ENCODE data around the gene ZFHX3. TPM values are rescaled to one million over a fixed set of nuclear protein-coding genes. Genes with fewer than 3 reads are reported as not detected.

The ZFHX3 gene
- total and polyA plus RNA-seq, 8 donors = 2.5 to 17.6 (median 9.9) TPM

DNA sequence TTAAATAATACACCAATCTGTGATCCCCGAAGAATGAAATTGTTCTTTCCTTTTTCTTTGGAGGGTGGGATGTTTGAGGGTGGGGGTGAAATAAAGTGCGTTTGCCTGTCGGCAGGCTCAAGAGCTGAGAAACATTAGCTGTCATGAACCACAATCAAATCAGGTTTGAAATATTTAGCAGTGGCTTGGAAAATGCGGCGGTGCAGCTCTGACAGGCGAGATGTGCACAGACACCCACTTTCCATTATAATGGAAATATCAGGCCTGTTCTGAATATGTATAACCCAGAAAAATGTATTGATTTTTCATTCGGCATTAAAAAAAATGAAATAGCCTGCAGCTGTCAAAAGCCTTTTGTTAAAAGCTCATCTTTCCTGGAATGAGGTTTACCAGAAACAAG is 212.8 kb downstream of the ZFHX3 start:
- Histone ChIP-seq H3K27me3 (no peaks in the 10 kb centered on the region), H3K4me1 (peaks cover 0 to 5% (median 0%) of the 10 kb centered on the region in 3 donors), H3K27ac (no peak overlapping the region), H3K9me3 (no peaks in the 10 kb centered on the region), H3K4me3 (no peak overlapping the region), H3K36me3 (no peaks in the 10 kb centered on the region)
- TF ChIP-seq, protein P1, sequence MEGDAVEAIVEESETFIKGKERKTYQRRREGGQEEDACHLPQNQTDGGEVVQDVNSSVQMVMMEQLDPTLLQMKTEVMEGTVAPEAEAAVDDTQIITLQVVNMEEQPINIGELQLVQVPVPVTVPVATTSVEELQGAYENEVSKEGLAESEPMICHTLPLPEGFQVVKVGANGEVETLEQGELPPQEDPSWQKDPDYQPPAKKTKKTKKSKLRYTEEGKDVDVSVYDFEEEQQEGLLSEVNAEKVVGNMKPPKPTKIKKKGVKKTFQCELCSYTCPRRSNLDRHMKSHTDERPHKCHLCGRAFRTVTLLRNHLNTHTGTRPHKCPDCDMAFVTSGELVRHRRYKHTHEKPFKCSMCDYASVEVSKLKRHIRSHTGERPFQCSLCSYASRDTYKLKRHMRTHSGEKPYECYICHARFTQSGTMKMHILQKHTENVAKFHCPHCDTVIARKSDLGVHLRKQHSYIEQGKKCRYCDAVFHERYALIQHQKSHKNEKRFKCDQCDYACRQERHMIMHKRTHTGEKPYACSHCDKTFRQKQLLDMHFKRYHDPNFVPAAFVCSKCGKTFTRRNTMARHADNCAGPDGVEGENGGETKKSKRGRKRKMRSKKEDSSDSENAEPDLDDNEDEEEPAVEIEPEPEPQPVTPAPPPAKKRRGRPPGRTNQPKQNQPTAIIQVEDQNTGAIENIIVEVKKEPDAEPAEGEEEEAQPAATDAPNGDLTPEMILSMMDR (IDR thresholded peaks at IDR 0.05) = no peak
- ATAC-seq (no peak), DNase-seq (no peak), FAIRE-seq (no peak)
- WGBS, 2 donors = 84 to 86% methylated on average over 7 of the region's 7 CpGs
- intact Hi-C loops (cut with DNase I) = loop anchor here in 2 of 3 donors (10.0 kb wide), 2 partner anchors 210 to 360 kb away; partner anchors contain the start of gene ZFHX3 (in 1 of the 2)

DNA sequence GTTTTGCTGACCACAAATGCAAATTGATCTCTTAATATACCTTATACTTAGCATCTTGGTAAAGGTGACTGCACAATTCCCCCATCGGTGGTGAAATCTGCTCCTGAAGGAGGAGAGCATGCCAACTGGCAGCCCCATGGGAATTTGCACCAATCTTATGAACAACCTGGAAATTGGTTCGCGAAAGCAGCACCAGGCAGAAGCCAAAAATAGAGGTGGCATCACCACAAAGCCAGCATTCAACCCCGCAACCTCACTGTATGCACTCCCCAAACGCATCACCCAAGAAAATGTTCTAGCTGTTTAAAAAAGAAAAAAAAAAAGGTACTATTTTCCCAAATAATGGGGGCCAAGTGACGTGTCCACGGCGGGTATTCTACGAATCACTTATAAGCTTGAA is 213.4 kb downstream of the ZFHX3 start:
- Histone ChIP-seq H3K27ac (no peak overlapping the region), H3K4me3 (no peak overlapping the region), H3K27me3 (no peaks in the 10 kb centered on the region), H3K36me3 (no peaks in the 10 kb centered on the region), H3K9me3 (no peaks in the 10 kb centered on the region), H3K4me1 (peaks cover 0 to 5% (median 0%) of the 10 kb centered on the region in 3 donors)
- WGBS, 2 donors = 91 to 96% methylated on average over 9 of the region's 9 CpGs
- TF ChIP-seq, protein P1 (IDR thresholded peaks at IDR 0.05) = no peak
- intact Hi-C loops (cut with DNase I) = loop anchor here in 2 of 3 donors (10.0 kb wide), 2 partner anchors 210 to 360 kb away; partner anchors contain the start of gene ZFHX3 (in 1 of the 2)
- ATAC-seq (no peak), FAIRE-seq (no peak), DNase-seq (no peak)

DNA sequence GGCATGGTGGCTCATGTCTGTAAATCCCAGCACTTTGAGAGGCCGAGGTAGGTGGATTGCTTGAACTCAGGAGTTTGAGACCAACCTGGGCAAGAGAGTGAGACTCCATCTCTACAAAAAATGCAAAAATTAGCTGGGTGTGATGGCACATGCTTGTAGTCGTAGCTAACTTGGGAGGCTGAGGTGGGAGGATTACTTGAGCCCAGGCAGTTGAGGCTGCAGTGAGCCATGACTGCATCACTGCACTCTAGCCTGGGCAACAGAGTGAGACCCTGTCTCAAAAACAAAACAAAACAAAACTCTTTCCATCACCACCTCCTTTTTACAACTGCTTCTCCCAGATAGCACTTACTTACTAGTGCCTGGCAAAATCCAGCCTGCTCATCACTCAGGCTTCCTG is 214.0 kb downstream of the ZFHX3 start:
- H3K9me3 ChIP-seq = no peaks in the 10 kb centered on the region
- FAIRE-seq (no peak), ATAC-seq (no peak), DNase-seq (no peak)
- no peaks in the 10 kb centered on the region for H3K36me3 ChIP-seq
- peaks cover 0 to 5% (median 0%) of the 10 kb centered on the region in 3 donors for H3K4me1 ChIP-seq
- H3K27me3 ChIP-seq = no peaks in the 10 kb centered on the region
- TF ChIP-seq, protein P1 (IDR thresholded peaks at IDR 0.05) = no peak
- WGBS, 2 donors = 92 to 97% methylated on average over 2 of the region's 2 CpGs
- intact Hi-C loops (cut with DNase I) = loop anchor here in 2 of 3 donors (10.0 kb wide), 2 partner anchors 211 to 361 kb away; partner anchors contain the start of gene ZFHX3 (in 1 of the 2)
- H3K4me3 ChIP-seq = no peak overlapping the region
- H3K27ac ChIP-seq = no peak overlapping the region

DNA sequence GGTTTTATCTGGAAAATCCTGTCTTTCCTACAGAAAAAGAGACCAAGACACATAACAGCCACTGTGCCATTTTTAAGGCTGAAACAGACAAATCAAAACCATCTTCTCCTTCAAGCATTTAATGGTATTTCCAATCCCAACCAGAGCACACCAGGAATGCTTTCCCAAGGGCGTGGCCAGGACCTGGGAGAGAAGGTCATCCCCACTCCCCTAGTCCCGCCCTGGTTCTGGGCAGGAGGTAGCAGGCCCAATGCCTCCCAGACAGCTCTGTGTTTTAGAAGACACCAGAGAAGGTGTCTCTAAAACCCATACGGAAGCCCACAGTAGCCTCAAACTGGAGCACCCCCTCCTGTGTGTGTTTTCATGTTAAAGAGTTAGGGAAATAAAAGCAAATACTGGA is 214.4 kb downstream of the ZFHX3 start:
- WGBS, 2 donors = 91 to 93% methylated on average over 3 of the region's 3 CpGs
- Histone ChIP-seq H3K4me3 (no peak overlapping the region), H3K4me1 (peaks cover 0 to 6% (median 0%) of the 10 kb centered on the region in 3 donors), H3K27ac (no peak overlapping the region), H3K36me3 (no peaks in the 10 kb centered on the region), H3K9me3 (no peaks in the 10 kb centered on the region), H3K27me3 (no peaks in the 10 kb centered on the region)
- no peak for ATAC-seq
- no peak for FAIRE-seq
- DNase-seq = no peak
- intact Hi-C loops (cut with DNase I) = loop anchor here in 2 of 3 donors (10.0 kb wide), 2 partner anchors 211 to 361 kb away; partner anchors contain the start of gene ZFHX3 (in 1 of the 2)
- TF ChIP-seq, protein P1 (IDR thresholded peaks at IDR 0.05) = no peak

DNA sequence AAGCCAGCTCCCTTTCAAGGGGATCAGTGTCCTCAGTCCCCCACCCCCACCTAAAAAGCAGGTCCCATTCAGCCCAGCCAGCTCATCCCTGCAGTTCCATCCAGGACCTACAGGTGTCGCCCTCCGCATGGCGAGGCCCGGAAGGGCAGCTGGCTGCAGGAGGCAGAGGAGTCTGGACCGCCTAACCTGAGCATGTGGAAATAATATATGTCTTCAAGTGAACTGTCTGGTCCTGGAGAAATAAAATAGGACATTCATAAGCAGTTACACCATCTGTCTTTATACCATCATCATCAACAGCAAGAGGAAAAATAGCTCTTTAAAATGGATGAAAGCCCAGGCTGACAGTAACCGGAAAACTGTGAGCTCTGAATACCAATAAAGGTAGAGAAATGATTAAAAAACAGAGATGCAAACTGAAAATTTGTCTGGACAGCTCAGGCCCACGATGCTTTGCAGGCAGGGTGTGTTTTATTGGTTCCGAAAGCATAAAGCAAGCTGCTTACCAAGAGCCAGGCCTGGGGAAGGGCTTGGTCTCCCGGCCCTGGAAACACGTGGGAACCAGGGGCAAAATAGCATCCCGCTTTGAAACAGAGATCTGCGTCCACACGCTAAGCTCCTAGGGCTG is 215.2 kb downstream of the ZFHX3 start:
- 44 to 45% methylated on average over 13 of the region's 13 CpGs for WGBS, 2 donors
- no peaks in the 10 kb centered on the region for H3K27me3 ChIP-seq
- H3K4me3 ChIP-seq = no peak overlapping the region
- TF ChIP-seq, protein P1 (IDR thresholded peaks at IDR 0.05) = peak; percentile 82 to 90 (median 87)
- ATAC-seq = peak; percentile 86 to 97 (median 92)
- no peaks in the 10 kb centered on the region for H3K9me3 ChIP-seq
- H3K4me1 ChIP-seq = peaks cover 0 to 11% (median 0%) of the 10 kb centered on the region in 3 donors
- intact Hi-C loops (cut with DNase I) = loop anchor here in 2 of 3 donors (10.0 kb wide), 2 partner anchors 212 to 362 kb away; partner anchors contain the start of gene ZFHX3 (in 1 of the 2)
- no peak for FAIRE-seq
- no peak overlapping the region for H3K27ac ChIP-seq
- no peaks in the 10 kb centered on the region for H3K36me3 ChIP-seq
- peak; percentile 58 to 97 (median 82) for DNase-seq
